SK-N-MC (cell line): ENCODE measurements around the gene HABP4.

Source experiments
- EZH2 ChIP-seq: fragments of 200-600 bp; sonication (generic); IDR thresholded peaks from one replicate; pipeline ENCODE4 v1.6.1; 2017; ENCODE audit warnings: antibody characterized with exemption
- FOXP2 ChIP-seq: optimal IDR thresholded peaks from 2 replicates; pipeline ENCODE3; 2011; ENCODE audit warnings: mild to moderate bottlenecking, moderate library complexity; ENCODE audit not compliant: insufficient read depth; ENCODE audit errors: extremely low read length, control extremely low read depth
- POLR2AphosphoS5 ChIP-seq: IDR thresholded peaks from 2 replicates; pipeline ENCODE4 v1.6.1; 2012; ENCODE audit warnings: mild to moderate bottlenecking, low read depth, low read length, borderline replicate concordance

DNA sequence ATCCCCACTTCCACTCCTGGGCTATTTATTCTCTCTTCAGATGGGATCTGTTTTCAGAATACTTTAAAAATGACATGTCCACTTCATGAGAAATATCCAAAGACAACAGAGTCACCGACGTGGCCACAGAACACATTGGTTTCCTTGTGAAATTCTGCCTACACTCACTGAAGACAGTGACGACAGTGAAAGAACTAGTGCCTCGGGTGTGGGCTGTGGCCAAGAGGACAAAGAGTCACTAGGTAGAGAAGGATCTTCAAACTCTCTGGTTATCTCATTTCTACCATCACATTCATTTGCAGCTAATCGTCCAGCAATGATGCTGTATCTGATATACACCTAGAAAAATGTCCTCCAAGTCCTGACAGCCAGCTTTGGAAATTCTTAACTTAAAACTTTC, 59.1 kb downstream of the HABP4 start:
- TF ChIP-seq POLR2AphosphoS5 = no peak
- no peak for TF ChIP-seq EZH2
- no peak for TF ChIP-seq FOXP2
